ENCODE data around the gene NYAP2.

- TF ChIP-seq CTCF (IDR thresholded peaks at IDR 0.05) (no peak), EP300 (IDR thresholded peaks at IDR 0.05) (no peak), POLR2AphosphoS5 (IDR thresholded peaks at IDR 0.05) (no peak)
Observed at GRCh38 chr2:225400546-225401400, 1.3 kb downstream of the NYAP2 start.

All from gastroesophageal sphincter (tissue), 3 donors.